OCI-LY7 (cell line): ENCODE data around the gene MYH7. TPM values are rescaled to one million over a fixed set of nuclear protein-coding genes. Genes with fewer than 3 reads are reported as not detected.

Experiments
- BruUV-seq: library from RNA; stranded (reverse); fragments of 400-500 nt; replicated peaks from 2 replicates; lab custom pipeline; 2021; lab: Mats Ljungman, UMichigan
- CTCF ChIA-PET: fragments of 300-600 bp; sonication (Branson Sonifier 250); formaldehyde crosslinking; loops from one replicate; lab custom pipeline; 2022; ENCODE audit warnings: antibody characterized with exemption; ENCODE audit not compliant: unreplicated experiment; lab: Charles Lee
- POLR2A ChIA-PET: fragments of 300-600 bp; sonication (Branson Sonifier 250); formaldehyde crosslinking; loops from one replicate; lab custom pipeline; 2022; ENCODE audit warnings: antibody characterized with exemption; lab: Charles Lee
- DNase-seq: peaks from one replicate; pipeline ENCODE4 v3.0.0-alpha.2; 2015; ENCODE audit warnings: low spot score
- H2AFZ ChIP-seq: fragments of 200-600 bp; sonication (generic), shearing (Covaris generic); 2 replicates; pipeline ENCODE4 v1.6.1; 2014; ENCODE audit warnings: mild to moderate bottlenecking, antibody characterized with exemption, low read length, moderate library complexity
- H3K27ac ChIP-seq: fragments of 200-600 bp; sonication (generic); 2 replicates; pipeline ENCODE4 v1.5.1; 2014; ENCODE audit warnings: mixed run types, low read depth, mild to moderate bottlenecking, moderate library complexity, low read length, inconsistent platforms; ENCODE audit not compliant: poor library complexity, severe bottlenecking
- H3K36me3 ChIP-seq: fragments of 200-600 bp; sonication (generic); 2 replicates; pipeline ENCODE4 v1.6.1; 2014; ENCODE audit warnings: mild to moderate bottlenecking, antibody characterized with exemption, low read length, moderate library complexity, mixed read lengths; ENCODE audit not compliant: insufficient read depth
- H3K4me1 ChIP-seq: fragments of 200-600 bp; sonication (generic); 2 replicates; pipeline ENCODE4 v1.5.1; 2014; ENCODE audit warnings: mild to moderate bottlenecking, low read length; ENCODE audit not compliant: insufficient read depth, poor library complexity, severe bottlenecking
- H3K4me2 ChIP-seq: fragments of 200-600 bp; sonication (generic); 2 replicates; pipeline ENCODE4 v1.6.1; 2014; ENCODE audit warnings: mild to moderate bottlenecking, low read length
- H3K4me3 ChIP-seq: fragments of 200-600 bp; sonication (generic); 2 replicates; pipeline ENCODE4 v1.5.1; 2014; ENCODE audit warnings: mild to moderate bottlenecking, low read depth, low read length; ENCODE audit not compliant: poor library complexity, severe bottlenecking
- H3K79me2 ChIP-seq: fragments of 200-600 bp; sonication (generic); 2 replicates; pipeline ENCODE4 v1.6.1; 2016; ENCODE audit warnings: low read depth, mild to moderate bottlenecking, low read length, moderate library complexity, mixed read lengths; ENCODE audit not compliant: insufficient read depth
- H3K9me2 ChIP-seq: fragments of 200-600 bp; sonication (generic); 2 replicates; pipeline ENCODE4 v1.6.1; 2016; ENCODE audit warnings: mild to moderate bottlenecking, low read length, mixed read lengths; ENCODE audit not compliant: insufficient read depth
- H3K9me3 ChIP-seq: fragments of 200-600 bp; sonication (generic); 2 replicates; pipeline ENCODE4 v1.6.1; 2014; ENCODE audit warnings: mild to moderate bottlenecking, mixed run types, low read length, mixed read lengths
- H4K20me1 ChIP-seq: fragments of 200-600 bp; sonication (generic); 2 replicates; pipeline ENCODE4 v1.6.1; 2014; ENCODE audit warnings: mild to moderate bottlenecking, antibody characterized with exemption, low read length, moderate library complexity, mixed read lengths; ENCODE audit not compliant: insufficient read depth
- EZH2phosphoT487 ChIP-seq: fragments of 200-600 bp; sonication (generic); IDR thresholded peaks from 2 replicates; pipeline ENCODE4 v1.6.1; 2018; ENCODE audit warnings: low read depth, borderline replicate concordance, mild to moderate bottlenecking, mixed run types, antibody characterized with exemption, low read length, moderate library complexity, mixed read lengths
- intact Hi-C: fragments of 100-400 bp; cut with micrococcal nuclease; formaldehyde crosslinking; loops from one replicate; pipeline ENCODE4 v1.10.0; 2022; ENCODE audit not compliant: unreplicated experiment
- total RNA-seq, 2 experiments: library from RNA; depleted of rRNA in 1 of 2; stranded (reverse); fragments of >200 nt in 1 of 2; shearing (Covaris generic) in 1 of 2; gene quantifications; 2 replicates each; pipeline ENCODE4 v1.2.3, GENCODE V29; 2014 to 2022
- TF ChIP-seq, protein P1 (sequence below): fragments of 200-600 bp; sonication (generic); conservative IDR thresholded peaks from 2 replicates; pipeline ENCODE4 v1.5.1; 2014; ENCODE audit warnings: mild to moderate bottlenecking, antibody characterized with exemption, low read length, moderate library complexity, mixed read lengths

The MYH7 gene
- total RNA-seq, 2 experiments from 2014 or later, result not detected

DNA sequence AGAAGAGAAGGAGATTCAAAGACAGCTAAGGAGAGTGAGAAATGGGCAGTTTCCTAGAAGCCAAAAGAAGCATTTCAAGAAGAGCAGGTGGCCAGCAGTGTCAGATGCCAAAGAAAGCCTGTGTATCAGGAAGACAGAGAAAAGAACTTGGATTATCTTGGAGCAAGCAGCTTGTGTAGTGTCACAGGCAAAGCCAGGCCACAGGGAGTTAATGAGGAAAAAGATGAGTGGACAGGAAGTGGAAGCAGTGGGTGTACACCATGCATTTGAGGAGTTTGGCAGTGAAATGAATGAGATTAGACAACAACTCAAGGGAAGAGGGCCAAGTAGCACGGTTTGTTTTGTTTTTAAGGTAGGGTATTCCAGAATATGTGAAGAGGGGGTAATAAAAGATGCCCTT lies 5.6 kb upstream of the MYH7 start:
- Histone ChIP-seq H3K4me3 (no peak overlapping the region), H3K9me3 (no peaks in the 10 kb centered on the region)
- TF ChIP-seq, protein P1, sequence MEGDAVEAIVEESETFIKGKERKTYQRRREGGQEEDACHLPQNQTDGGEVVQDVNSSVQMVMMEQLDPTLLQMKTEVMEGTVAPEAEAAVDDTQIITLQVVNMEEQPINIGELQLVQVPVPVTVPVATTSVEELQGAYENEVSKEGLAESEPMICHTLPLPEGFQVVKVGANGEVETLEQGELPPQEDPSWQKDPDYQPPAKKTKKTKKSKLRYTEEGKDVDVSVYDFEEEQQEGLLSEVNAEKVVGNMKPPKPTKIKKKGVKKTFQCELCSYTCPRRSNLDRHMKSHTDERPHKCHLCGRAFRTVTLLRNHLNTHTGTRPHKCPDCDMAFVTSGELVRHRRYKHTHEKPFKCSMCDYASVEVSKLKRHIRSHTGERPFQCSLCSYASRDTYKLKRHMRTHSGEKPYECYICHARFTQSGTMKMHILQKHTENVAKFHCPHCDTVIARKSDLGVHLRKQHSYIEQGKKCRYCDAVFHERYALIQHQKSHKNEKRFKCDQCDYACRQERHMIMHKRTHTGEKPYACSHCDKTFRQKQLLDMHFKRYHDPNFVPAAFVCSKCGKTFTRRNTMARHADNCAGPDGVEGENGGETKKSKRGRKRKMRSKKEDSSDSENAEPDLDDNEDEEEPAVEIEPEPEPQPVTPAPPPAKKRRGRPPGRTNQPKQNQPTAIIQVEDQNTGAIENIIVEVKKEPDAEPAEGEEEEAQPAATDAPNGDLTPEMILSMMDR, result no peak
- no peak for TF ChIP-seq EZH2phosphoT487

DNA sequence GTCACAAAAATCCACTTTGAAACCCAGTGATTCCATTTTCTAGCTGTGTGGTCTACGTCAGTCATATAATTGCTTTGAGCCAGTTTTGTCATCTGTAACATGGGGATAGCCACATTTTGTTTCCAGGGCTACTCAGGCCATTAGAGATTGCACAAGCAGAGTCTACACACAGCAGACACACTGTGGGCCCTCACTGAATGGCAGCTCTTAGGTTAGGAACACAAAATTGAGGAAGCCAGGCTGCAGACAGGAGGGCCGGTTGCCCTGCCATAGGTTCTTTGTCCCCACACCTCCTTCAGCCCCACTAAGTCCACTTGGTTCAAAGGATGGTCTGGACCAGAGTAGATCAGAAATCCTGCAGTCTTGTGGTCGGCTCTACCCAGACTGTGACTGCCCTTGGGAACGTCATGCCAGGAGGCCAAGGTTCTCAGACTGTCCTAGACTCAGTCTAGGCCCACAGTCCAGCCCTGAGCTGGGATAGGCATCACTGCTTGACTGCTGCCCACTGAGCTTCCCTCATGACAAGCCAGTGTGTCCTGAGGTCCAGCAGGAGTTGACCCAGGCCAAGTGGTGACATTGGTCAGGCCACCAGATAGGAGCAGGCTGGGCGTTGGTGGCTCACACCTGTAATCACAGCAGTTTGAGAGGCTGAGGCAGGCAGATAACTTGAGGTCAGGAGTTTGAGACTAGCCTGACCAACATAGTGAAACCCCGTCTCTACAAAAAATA lies 3.8 kb upstream of the MYH7 start:
- DNase-seq, result no peak
- H4K20me1 ChIP-seq, result no peaks in the 10 kb centered on the region
- no peaks in the 10 kb centered on the region for H3K36me3 ChIP-seq
- no peak overlapping the region for H3K4me3 ChIP-seq
- intact Hi-C loops, result no loop called here
- H3K27ac ChIP-seq, result no peak overlapping the region
- ChIA-PET CTCF (interaction anchor here (0.7 kb wide), 1 partner anchor 16 kb away, joined by 6 read pairs; no protein-coding TSS in a partner anchor), POLR2A (no interaction called here)
- no peaks in the 10 kb centered on the region for H3K9me2 ChIP-seq
- no peak overlapping the region for H3K4me2 ChIP-seq
- TF ChIP-seq, protein P1, result no peak
- no peak overlapping the region for H2AFZ ChIP-seq
- no peaks in the 10 kb centered on the region for H3K9me3 ChIP-seq
- no TSS peak for BruUV-seq
- H3K4me1 ChIP-seq, result no peaks in the 10 kb centered on the region
- no peaks in the 10 kb centered on the region for H3K79me2 ChIP-seq

More for the DNA sequence above, 5.6 kb upstream of the MYH7 start:
- Histone ChIP-seq H3K79me2 (no peaks in the 10 kb centered on the region), H3K36me3 (no peaks in the 10 kb centered on the region), H2AFZ (no peak overlapping the region), H3K4me2 (no peak overlapping the region), H3K4me1 (no peaks in the 10 kb centered on the region), H3K9me2 (no peaks in the 10 kb centered on the region), H4K20me1 (no peaks in the 10 kb centered on the region), H3K27ac (no peak overlapping the region)
- intact Hi-C loops, result no loop called here
- ChIA-PET CTCF (no interaction called here), POLR2A (interaction anchor here (0.6 kb wide), 1 partner anchor 282 kb away, joined by 3 read pairs; no protein-coding TSS in a partner anchor)
- no peak for DNase-seq
- BruUV-seq, result no TSS peak
